Liver (tissue), 9 donors: ENCODE data around the gene PPT2. TPM values are rescaled to one million over a fixed set of nuclear protein-coding genes. Genes with fewer than 3 reads are reported as not detected.

Experiments used
- DNase-seq: peaks from one replicate; pipeline ENCODE4 v3.0.0-alpha.2; 2017; ENCODE audit warnings: low spot score
- H3K27ac ChIP-seq, 2 donors: one replicate each; pipeline ENCODE4 v1.7.0; 2013; ENCODE audit warnings: inconsistent platforms in 2 of 2, low read length in 2 of 2, control low read depth in 1 of 2, low read depth in 1 of 2, mild to moderate bottlenecking in 1 of 2
- H3K27me3 ChIP-seq, 4 donors: one replicate each; pipeline versions ENCODE4 v1.6.1 to v1.7.0; 2013; ENCODE audit warnings: low read length in 3 of 4, inconsistent platforms in 1 of 4, mild to moderate bottlenecking in 1 of 4, moderate library complexity in 1 of 4; ENCODE audit not compliant: control insufficient read depth in 4 of 4, insufficient read depth in 4 of 4
- H3K36me3 ChIP-seq, 4 donors: one replicate each; pipeline versions ENCODE4 v1.6.1 to v1.7.0; 2013; ENCODE audit warnings: low read length in 3 of 4, mild to moderate bottlenecking in 3 of 4, low read depth in 1 of 4, moderate library complexity in 1 of 4; ENCODE audit not compliant: control insufficient read depth in 4 of 4, insufficient read depth in 3 of 4
- H3K4me1 ChIP-seq, 4 donors: one replicate each; pipeline versions ENCODE4 v1.6.1 to v1.7.0; 2013; ENCODE audit warnings: low read length in 3 of 4, mild to moderate bottlenecking in 3 of 4, moderate library complexity in 1 of 4; ENCODE audit not compliant: control insufficient read depth in 4 of 4, insufficient read depth in 4 of 4
- H3K4me3 ChIP-seq, 3 donors: one replicate each; pipeline versions ENCODE4 v1.6.1 to v1.7.0; 2013; ENCODE audit warnings: low read length in 3 of 3, control low read depth in 1 of 3, low read depth in 1 of 3, mild to moderate bottlenecking in 1 of 3
- H3K9ac ChIP-seq, 2 donors: one replicate each; pipeline ENCODE4 v1.7.0; 2013; ENCODE audit warnings: low read length in 2 of 2, mild to moderate bottlenecking in 2 of 2, moderate library complexity in 2 of 2, control low read depth in 1 of 2, low read depth in 1 of 2
- H3K9me3 ChIP-seq, 4 donors: one replicate each; pipeline versions ENCODE4 v1.6.1 to v1.7.0; 2013; ENCODE audit warnings: low read length in 3 of 4; ENCODE audit not compliant: control insufficient read depth in 4 of 4
- CTCF ChIP-seq: fragments of 150-350 bp; IDR thresholded peaks from 2 replicates; pipeline ENCODE4 v1.5.1; 2017; ENCODE audit warnings: improper control_type of control experiment, low read depth, low read length; ENCODE audit not compliant: missing input control
- EGR1 ChIP-seq, 2 donors: IDR thresholded peaks; 2 replicates each; pipeline ENCODE4 v1.6.1; 2016 to 2018; ENCODE audit warnings: antibody characterized with exemption in 2 of 2, low read depth in 2 of 2
- FOXA1 ChIP-seq: IDR thresholded peaks from 2 replicates; pipeline ENCODE4 v1.6.1; 2016; ENCODE audit warnings: antibody characterized with exemption
- FOXA2 ChIP-seq: IDR thresholded peaks from 2 replicates; pipeline ENCODE4 v1.6.1; 2016; ENCODE audit warnings: antibody characterized with exemption
- GABPA ChIP-seq, 2 donors: IDR thresholded peaks in 1 of 2; conservative IDR thresholded peaks in 1 of 2; 2 replicates each; pipeline ENCODE4 v1.6.1; 2016; ENCODE audit warnings: antibody characterized with exemption in 2 of 2, mild to moderate bottlenecking in 1 of 2, moderate library complexity in 1 of 2
- HNF4A ChIP-seq, 2 donors: conservative IDR thresholded peaks; 2 replicates each; pipeline ENCODE4 v1.6.1; 2016; ENCODE audit warnings: antibody characterized with exemption in 2 of 2, mild to moderate bottlenecking in 2 of 2
- HNF4G ChIP-seq: IDR thresholded peaks from 2 replicates; pipeline ENCODE4 v1.6.1; 2016; ENCODE audit warnings: antibody characterized with exemption
- JUND ChIP-seq, 2 donors: IDR thresholded peaks; 2 replicates each; pipeline ENCODE4 v1.6.1; 2016; ENCODE audit warnings: antibody characterized with exemption in 2 of 2
- MAX ChIP-seq: IDR thresholded peaks from 2 replicates; pipeline ENCODE4 v1.6.1; 2016; ENCODE audit warnings: antibody characterized with exemption
- NR2F2 ChIP-seq: IDR thresholded peaks from 2 replicates; pipeline ENCODE4 v1.6.1; 2016; ENCODE audit warnings: antibody characterized with exemption
- RAD21 ChIP-seq, 2 donors: IDR thresholded peaks; 2 replicates each; pipeline ENCODE4 v1.6.1; 2016; ENCODE audit warnings: antibody characterized with exemption in 2 of 2, mild to moderate bottlenecking in 2 of 2
- REST ChIP-seq: IDR thresholded peaks from 2 replicates; pipeline ENCODE4 v1.6.1; 2016; ENCODE audit warnings: antibody characterized with exemption, mild to moderate bottlenecking
- RXRA ChIP-seq, 2 donors: IDR thresholded peaks; 2 replicates each; pipeline ENCODE4 v1.6.1; 2017 to 2018; ENCODE audit warnings: antibody characterized with exemption in 2 of 2, mild to moderate bottlenecking in 1 of 2
- SP1 ChIP-seq: IDR thresholded peaks from 2 replicates; pipeline ENCODE4 v1.6.1; 2018; ENCODE audit warnings: antibody characterized with exemption, mild to moderate bottlenecking
- TAF1 ChIP-seq: conservative IDR thresholded peaks from 2 replicates; pipeline ENCODE4 v1.6.1; 2016; ENCODE audit warnings: antibody characterized with exemption, mild to moderate bottlenecking
- YY1 ChIP-seq: IDR thresholded peaks from 2 replicates; pipeline ENCODE4 v1.6.1; 2016; ENCODE audit warnings: antibody characterized with exemption, mild to moderate bottlenecking
- whole genome bisulfite sequencing: extraction: QIAGEN DNeasy Blood & Tissue Kit; methylation state at CpG from one replicate; pipeline ENCODE4 v1.1.7; 2013; 5-methylcytosine and 5-hydroxymethylcytosine counted together
- polyA plus RNA-seq, 2 donors: library from polyadenylated mRNA; stranded (reverse) in 1 of 2; unstranded in 1 of 2; fragments of 200-250 nt in 1 of 2; fragments of >200 nt in 1 of 2; fragmentation: Nextera tagmentation in 1 of 2; extraction: Ambion mirVana in 1 of 2; gene quantifications; one replicate each; pipeline versions ENCODE4 v1.2.1 to v1.2.3, GENCODE V29; 2013 to 2015
- total RNA-seq, 2 donors: library from RNA; depleted of rRNA; stranded (reverse); fragments of >200 nt; gene quantifications; one replicate each; pipeline ENCODE4 v1.2.3, GENCODE V29; 2014
- TF ChIP-seq, protein P1 (sequence below): IDR thresholded peaks from 2 replicates; pipeline ENCODE4 v1.6.1; 2016; ENCODE audit warnings: antibody characterized with exemption
- TF ChIP-seq, protein P2 (sequence below): IDR thresholded peaks from 2 replicates; pipeline ENCODE4 v1.6.1; 2016; ENCODE audit warnings: antibody characterized with exemption
- donor health status: healthy.
- donor health status: healthy.
- donor health status: healthy.
- donor health status: healthy.
- donor health status: healthy.

The PPT2 gene
- total and polyA plus RNA-seq, 4 donors = 7.6 to 47.4 (median 15.1) TPM

GRCh38 chr6:32113386-32114352, 40.3 kb upstream of the PPT2 start:
- 79% methylated on average over 9 of the region's 9 CpGs for whole genome bisulfite sequencing
- H3K27me3 ChIP-seq = peaks cover 0 to 2% (median 0%) of the 10 kb centered on the region in 4 donors
- no peaks in the 10 kb centered on the region for H3K9me3 ChIP-seq
- H3K4me3 ChIP-seq = no peak overlapping the region
- no peak for DNase-seq
- no peak overlapping the region for H3K9ac ChIP-seq
- H3K36me3 ChIP-seq = peaks cover 13 to 26% (median 18%) of the 10 kb centered on the region in 4 donors
- H3K27ac ChIP-seq = peak overlapping the region; percentile 35 to 48
- peaks cover 3 to 15% (median 9%) of the 10 kb centered on the region in 4 donors for H3K4me1 ChIP-seq
- TF ChIP-seq YY1 (no peak), JUND (IDR thresholded peaks at IDR 0.05) (peak in 1 of 2 donors; percentile 26), REST (no peak), CTCF (peak; percentile 21), SP1 (peak; percentile 39), RXRA (IDR thresholded peaks at IDR 0.05) (peak; percentile 29 to 40), FOXA2 (no peak), GABPA (IDR thresholded peaks at IDR 0.05 in 1 of 2, conservative IDR thresholded peaks at IDR 0.05 in 1 of 2) (no peak), EGR1 (IDR thresholded peaks at IDR 0.05; ENCODE audit: low read depth in 2 of 2) (no peak), RAD21 (IDR thresholded peaks at IDR 0.05) (peak; percentile 47 to 64), HNF4A (conservative IDR thresholded peaks at IDR 0.05) (no peak), TAF1 (no peak), HNF4G (no peak), MAX (no peak), FOXA1 (no peak), NR2F2 (peak; percentile 78)
- TF ChIP-seq, protein P1, sequence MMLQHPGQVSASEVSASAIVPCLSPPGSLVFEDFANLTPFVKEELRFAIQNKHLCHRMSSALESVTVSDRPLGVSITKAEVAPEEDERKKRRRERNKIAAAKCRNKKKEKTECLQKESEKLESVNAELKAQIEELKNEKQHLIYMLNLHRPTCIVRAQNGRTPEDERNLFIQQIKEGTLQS = no peak
- TF ChIP-seq, protein P2, sequence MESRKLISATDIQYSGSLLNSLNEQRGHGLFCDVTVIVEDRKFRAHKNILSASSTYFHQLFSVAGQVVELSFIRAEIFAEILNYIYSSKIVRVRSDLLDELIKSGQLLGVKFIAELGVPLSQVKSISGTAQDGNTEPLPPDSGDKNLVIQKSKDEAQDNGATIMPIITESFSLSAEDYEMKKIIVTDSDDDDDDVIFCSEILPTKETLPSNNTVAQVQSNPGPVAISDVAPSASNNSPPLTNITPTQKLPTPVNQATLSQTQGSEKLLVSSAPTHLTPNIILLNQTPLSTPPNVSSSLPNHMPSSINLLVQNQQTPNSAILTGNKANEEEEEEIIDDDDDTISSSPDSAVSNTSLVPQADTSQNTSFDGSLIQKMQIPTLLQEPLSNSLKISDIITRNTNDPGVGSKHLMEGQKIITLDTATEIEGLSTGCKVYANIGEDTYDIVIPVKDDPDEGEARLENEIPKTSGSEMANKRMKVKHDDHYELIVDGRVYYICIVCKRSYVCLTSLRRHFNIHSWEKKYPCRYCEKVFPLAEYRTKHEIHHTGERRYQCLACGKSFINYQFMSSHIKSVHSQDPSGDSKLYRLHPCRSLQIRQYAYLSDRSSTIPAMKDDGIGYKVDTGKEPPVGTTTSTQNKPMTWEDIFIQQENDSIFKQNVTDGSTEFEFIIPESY = no peak
